Activated gamma-delta T cell treated with Interleukin-2 at 50 U/mL for 16 hours (primary cell): ENCODE results near the gene DOK4.
"Not testable (repeated sequence)": the region's sequence is repeated elsewhere in the genome, so short reads cannot be mapped to it uniquely, and the experiment has no call there.

Experiments
- DNase-seq: peaks from one replicate; pipeline ENCODE4 v3.0.0-alpha.2; 2020

DOK4 gene

DNA sequence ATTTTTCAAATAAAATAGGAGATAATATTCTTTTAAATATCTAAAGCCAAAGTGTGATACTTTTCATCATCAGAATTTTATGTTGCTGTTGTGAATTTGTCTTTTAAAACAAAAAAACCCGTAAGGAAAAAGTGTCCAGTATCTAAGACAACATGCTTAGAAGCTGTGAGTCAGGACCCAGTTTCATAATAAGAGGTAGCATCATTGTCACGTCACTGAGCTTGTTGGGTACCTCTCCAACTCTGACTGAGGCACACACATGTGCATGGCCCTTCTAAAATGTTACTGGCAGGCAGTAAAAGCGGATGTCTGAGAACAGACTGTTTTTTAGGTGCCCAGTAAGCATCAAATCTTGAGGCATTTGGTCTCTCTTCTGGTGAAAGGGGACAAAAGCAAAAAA, 41.6 kb downstream of the DOK4 start:
- DNase-seq, result no peak

DNA sequence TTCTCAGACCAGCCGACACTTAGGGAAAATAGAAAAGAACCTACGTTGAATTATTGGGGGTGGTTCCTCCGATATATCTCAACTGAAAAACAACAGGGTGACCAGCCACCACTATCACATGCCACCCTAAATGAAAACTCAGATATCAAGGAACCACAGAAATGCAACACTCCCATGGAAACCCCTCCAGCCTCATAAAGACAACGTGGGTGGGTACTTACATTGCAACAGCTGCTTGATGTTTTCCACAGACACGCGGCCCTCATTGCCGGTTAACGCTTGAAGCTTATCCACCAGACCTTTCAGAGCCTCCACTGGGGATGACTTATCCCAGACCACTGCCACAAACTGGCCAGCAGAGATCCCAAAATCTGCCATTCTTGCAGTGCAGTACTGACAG, 45.7 kb downstream of the DOK4 start:
- not testable (repeated sequence) for DNase-seq

DNA sequence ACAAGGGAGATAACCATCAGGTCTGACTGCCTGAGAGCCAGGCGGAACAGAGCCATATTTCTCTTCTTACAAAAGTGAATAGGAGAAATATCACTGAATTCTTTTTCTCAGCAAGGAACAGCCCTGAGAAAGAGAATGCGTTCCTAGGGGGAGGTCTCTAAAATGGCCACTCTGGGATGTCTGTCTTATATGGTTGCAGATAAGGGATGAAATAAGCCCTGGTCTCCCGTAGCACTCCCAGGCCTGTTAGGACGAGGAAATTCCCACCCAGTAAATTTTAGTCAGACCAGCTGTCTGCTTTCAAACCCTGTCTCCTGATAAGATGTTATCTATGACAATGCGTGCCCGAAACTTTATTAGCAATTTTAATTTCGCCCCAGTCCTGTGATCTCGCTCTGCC, 46.3 kb downstream of the DOK4 start:
- DNase-seq, result not testable (repeated sequence)

DNA sequence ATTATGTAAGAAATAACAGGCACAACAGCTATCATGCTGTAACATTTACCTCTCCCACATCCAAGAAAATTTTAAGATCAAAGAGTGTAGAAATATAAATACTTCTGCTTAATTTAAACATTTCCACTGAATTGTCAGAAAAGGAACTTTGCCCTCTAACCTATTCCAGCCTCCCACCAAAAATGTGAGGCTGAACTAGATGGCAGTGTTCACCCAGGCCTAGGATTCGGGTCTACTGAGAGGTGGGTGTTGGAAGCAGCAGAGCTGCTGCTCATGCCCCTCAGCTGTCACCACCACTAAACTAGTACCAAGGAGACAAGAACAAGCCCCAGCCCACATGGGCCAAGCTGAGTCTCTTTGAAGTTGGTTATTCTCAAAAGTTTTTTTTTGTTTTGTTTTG, 50.5 kb downstream of the DOK4 start:
- no peak for DNase-seq

DNA sequence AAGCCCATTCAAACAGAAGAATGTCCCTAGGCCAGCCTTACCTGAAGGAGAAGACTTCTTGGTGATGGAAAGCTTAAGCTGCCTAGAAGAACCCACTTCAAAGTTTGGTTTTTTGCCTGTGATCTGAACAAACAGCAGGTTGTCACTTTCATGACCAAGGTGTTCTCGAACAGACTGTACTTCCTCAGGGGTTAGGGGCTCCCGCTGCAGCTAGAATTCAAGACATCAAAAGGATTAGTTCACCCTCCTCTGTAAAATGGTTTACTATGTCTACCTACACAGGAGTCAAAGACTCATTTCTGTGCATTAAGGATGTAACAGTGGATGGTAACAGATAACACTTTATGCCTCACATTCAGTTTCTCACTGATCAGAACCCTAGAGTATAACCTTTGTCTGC, 52.3 kb downstream of the DOK4 start:
- DNase-seq, result no peak

DNA sequence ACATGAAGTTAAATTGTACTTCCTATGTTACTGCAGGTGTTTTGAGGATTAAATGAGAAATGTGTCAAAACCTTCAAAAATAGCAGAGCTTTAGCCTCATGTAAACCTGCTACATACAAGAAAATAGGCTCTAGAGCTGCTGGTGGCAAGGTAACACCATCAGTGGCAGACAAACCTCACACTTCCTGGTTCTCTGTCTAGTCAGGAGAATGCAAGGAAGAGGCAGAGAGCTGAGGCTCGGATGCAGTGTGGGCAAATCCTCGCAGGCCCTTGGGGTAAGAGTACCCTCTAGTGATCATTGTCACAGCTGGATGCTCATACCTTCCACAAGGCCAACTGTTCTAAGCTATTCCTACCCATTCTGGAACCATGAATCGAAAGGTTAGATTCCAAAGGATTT, 53.3 kb downstream of the DOK4 start:
- no peak for DNase-seq

DNA sequence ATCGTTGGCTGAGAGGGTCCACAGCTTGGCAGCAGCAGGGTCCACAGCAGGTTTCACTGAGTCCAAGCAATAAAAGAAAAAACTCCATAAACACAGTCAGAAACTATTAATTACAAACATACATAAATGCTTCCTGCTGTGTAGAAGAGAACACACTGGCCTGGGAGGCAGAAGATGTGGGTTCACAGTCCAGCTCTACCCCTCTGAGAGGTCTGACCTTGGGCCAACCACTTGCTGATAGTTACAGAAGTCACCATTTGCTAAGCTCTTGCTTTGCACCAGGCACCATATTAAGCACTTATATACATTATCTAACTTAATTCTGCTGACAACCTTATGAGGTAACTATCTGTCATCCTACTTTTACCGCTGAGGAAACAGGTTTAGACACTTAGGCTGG, 53.8 kb downstream of the DOK4 start:
- no peak for DNase-seq

DNA sequence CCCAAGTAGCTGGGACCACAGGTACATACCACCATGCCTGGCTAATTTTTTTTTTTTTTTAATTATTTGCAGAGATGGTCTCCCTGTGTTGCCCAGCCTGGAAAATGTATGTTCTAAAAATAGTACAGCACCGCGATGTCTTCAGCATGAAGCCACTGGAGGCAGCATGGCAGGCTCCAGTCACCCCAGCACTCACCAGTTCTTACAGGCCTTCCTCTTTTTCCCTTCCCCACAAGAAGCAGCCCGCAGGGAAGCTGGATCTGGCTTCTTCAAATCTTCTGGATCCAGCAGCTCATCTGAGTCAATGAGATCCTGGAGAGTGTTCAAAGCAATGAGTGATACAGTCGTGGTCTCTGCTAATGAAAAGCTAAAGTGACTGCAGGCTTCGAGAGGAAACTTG, 55.3 kb downstream of the DOK4 start:
- no peak for DNase-seq

DNA sequence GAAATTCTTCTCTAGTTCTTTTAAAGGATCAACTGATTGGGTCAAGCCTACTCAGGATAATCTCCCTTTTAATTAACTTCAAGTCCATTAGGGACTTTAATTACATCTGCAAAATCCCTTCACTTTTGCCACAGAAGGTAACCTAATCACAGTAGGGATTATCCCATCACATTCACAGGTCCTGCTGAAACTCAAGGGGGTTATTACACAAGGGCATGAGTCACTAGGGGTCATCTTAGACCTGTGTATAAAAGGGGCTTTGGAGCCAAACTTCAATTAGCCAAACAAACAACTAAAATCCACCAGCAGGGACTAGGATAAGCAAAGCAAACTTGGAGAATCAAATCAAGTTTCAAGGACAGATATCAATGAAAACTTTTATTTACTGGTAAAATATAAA, 58.5 kb downstream of the DOK4 start:
- DNase-seq, result no peak

DNA sequence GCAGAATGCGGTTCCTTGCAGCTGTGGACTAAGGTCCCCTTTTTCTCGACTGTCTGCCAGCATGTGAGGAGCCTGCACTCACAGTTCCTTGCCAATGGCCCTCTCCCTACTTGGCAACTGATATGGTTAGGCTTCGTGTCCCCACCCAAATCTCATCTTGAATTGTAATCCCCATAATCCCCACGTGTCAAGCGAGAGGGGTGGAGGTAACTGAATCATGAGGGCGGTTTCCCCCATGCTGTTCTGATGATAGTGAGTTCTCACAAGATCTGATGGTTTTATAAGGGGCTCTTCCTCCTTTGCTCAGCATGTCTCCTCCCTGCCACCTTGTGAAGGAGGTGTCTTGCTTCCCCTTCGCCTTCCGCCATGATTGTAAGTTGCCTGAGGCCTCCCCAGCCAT, 59.0 kb downstream of the DOK4 start:
- no peak for DNase-seq

DNA sequence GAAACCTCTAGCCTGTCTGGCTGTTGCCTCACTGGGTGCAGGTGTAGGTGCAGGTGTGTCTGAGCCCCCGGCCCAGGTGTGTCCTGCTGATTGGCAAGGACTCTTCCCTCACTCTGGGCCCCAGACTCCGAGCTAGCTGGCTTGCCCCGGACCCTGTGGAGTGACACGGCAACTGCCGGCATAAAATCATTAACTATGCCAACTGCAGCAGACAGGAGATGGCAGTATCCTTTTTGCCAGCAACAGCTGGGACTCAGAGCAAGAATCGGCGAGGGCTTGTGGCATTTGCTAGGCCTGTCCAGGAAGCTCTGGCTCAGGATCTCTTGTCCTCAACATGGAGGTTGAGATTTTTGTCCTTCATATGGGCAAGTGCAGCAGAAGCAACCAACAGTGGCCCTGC, 59.9 kb downstream of the DOK4 start:
- DNase-seq, result no peak

DNA sequence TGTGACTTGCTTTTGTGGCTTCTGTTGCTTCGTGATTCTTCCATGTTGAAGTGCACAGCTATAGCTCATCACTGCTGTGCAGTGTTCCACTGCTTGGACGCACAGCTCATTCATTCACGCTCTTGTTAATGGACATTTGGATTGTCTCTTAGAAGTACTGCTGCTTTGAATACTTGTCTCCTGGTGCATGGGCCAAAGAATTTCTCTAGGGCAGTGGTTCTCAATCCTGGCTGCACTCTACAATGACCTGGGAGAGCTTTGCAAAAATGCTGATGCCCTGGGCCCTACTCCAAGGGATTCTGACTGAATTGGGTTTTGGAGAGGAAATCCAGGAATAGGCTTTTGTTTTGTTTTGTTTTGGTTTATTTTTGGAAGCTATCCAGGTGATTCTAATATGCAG, 61.7 kb downstream of the DOK4 start:
- DNase-seq, result no peak

DNA sequence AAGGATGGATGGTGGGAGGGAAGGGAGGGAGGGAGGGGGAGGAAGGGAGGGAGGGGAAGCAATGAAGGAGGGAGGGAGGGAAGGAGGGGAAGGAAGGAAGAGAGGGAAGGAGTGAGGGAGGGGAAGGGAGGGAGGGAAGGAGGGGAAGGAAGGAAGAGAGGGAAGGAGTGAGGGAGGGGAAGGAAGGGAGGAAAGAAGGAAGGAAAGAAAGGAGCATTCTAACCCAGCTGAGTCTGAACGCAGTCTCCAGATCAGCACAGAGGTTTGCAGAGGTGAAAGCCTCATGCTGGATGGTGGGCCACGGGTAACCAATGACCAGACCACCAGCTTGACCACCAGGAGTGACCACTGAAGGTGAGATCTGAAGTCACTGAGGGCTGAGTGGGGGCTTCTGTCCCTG, 63.1 kb downstream of the DOK4 start:
- no peak for DNase-seq

DNA sequence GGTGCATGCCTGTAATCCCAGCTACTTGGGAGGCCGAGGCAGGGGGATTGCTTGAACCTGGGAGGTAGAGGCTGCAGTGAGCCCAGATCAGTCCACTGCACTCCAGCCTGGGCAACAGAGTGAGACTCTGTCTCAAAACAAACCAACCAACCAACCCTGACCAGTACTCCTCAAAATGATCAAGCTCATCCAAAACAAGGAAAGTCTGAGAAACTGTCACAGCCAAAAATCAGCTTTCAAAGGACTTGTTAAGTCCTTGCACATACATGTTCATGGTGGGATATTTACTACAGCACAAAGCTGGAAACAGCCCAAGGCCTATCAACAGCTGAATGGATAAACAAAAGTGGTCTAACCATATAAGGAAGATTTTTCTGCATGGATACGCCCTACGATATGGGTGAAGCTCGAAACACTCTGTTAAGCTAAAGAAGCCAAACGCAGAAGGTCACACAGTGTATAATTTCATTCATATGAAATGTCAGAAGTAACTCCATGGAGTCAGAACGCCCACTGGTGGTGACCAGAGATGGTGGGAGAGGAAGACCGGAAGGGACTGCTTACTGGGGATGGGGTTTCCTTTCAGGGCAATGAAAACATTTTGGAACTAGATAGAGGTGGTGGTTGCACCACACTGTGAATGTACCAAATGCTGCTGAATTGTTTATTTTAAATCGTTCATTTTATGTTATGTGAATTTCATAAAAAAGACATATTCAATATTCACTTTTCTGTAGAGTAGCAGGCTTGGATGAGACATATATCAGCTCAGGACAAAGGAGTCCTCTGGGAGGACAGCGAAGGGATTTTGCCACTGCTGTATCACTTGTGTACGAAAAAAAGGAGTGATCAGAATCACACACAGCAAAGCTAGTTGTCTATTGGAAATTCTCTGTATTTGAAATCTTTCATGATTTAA, 64.0 kb downstream of the DOK4 start:
- no peak for DNase-seq
